GM13977 (cell line): Measurements from ENCODE around the gene FNBP1L.

ENCODE experiments used
- DNase-seq: peaks from one replicate; pipeline ENCODE4 v3.0.0; 2012; ENCODE audit warnings: low spot score
- in situ Hi-C: fragments of 300-500 bp; cut with MboI; formaldehyde crosslinking; loops from one replicate; pipeline ENCODE4 v1.12.0; 2022; ENCODE audit warnings: low sequenced_read_pairs, low pct_unique_long_range_greater_than_20kb, mixed read lengths, inconsistent platforms; ENCODE audit not compliant: unreplicated experiment
- TF ChIP-seq, protein P1 (sequence below): IDR thresholded peaks from 2 replicates; pipeline ENCODE4 v1.5.1; 2012; ENCODE audit warnings: mild to moderate bottlenecking, control low read depth; ENCODE audit not compliant: insufficient read depth; ENCODE audit errors: extremely low read depth, missing control alignments

Gene FNBP1L

DNA sequence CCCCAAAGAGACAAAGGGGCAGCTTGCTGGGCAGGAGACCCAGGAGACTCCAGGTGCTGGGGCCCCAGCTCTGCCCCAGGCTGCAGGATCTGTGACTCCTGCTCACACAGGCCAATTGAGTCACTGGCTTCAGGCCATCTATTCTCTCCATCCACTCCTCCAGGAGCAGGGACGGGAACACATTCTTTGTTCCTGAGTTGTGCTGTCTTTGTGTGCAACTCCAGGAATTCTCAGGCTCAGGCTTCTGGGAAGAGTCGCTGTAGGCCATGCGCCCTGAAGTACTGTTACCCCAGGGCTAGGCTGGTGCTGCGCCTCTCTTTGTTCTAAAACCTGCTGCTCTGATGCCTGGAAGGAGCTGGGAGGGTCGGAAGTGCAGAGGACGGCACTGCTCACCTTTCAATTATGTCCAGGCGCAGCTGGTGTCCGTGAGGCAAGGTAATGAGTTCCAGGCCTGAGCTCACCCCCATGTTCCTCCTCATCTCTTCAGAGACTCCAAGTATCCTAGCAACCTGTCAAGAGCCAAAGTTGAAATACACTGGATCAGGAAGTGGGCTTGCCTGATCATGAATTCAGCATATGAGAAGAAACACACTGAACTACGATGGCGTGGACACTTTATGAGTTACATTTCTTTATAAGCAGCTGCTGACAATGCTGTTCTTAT lies 127.8 kb downstream of the FNBP1L start:
- in situ Hi-C loops = no loop called here
- TF ChIP-seq, protein P1, sequence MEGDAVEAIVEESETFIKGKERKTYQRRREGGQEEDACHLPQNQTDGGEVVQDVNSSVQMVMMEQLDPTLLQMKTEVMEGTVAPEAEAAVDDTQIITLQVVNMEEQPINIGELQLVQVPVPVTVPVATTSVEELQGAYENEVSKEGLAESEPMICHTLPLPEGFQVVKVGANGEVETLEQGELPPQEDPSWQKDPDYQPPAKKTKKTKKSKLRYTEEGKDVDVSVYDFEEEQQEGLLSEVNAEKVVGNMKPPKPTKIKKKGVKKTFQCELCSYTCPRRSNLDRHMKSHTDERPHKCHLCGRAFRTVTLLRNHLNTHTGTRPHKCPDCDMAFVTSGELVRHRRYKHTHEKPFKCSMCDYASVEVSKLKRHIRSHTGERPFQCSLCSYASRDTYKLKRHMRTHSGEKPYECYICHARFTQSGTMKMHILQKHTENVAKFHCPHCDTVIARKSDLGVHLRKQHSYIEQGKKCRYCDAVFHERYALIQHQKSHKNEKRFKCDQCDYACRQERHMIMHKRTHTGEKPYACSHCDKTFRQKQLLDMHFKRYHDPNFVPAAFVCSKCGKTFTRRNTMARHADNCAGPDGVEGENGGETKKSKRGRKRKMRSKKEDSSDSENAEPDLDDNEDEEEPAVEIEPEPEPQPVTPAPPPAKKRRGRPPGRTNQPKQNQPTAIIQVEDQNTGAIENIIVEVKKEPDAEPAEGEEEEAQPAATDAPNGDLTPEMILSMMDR = no peak
- no peak for DNase-seq

- in situ Hi-C loops = no loop called here
- no peak for DNase-seq
- TF ChIP-seq, protein P1 = no peak
Measured at GRCh38 chr1:93576346-93576745, 128.4 kb downstream of the FNBP1L start.

DNA sequence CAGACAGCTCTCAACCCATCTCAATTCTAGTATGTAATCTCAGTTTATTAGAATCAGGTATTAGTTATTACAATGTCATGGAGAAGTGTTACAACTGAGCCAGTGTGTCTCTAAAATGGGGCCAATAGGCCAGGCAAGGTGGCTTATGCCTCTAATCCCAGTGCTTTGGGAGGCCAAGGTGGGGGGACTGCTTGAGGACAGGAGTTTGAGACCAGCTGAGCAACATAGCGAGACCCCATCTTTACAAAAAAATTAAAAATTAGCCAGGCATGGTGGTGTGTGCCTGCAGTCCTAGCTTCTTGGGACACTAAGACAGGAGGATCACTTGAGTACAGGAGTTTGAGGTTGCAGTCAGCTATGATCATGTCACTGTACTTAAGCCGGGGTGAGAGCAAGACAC lies 128.8 kb downstream of the FNBP1L start:
- in situ Hi-C loops = no loop called here
- TF ChIP-seq, protein P1 = no peak
- no peak for DNase-seq

DNA sequence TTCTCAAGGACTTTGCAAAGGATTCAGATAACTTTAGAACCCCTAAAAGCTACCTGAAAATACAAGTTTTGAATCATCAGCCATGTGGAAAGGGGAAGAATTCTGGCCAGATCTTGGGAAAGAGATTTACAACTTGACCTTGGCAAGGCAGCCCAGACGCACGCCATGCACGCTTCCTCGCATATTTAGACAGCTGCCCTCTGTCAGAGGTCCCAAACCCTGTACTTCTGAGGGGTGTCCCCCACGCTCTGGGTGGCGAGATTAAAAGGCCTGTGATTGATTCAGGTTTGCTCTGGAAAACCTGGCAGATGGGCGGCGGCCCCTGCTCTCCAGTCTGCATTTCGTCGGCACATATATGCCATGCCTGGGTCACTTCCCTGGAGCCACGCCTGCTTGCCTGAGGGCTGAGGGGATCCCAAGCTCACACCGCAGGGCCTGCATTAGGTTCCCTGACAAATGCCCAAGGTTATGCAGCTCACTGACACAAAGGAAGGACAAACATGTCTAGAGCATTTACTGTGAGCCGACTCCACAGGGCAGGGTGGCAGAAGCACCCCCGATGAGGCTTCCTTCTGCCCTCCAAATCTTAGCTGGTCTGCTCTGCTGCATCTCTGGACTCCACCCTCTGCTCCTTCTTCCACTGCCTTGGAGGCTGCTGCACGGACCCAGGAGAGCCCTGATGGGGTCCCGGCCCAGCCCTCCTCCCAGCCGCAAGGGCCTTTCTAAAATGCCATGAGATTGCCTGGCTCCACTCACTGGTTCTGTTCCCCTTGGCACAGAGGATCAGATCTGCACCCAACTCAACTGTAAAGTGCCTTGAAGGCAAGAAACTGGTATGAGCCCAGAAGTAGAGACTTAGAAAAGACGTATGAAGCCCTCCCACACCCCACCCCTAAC lies 129.9 kb downstream of the FNBP1L start:
- in situ Hi-C loops = no loop called here
- TF ChIP-seq, protein P1 = no peak
- no peak for DNase-seq

DNA sequence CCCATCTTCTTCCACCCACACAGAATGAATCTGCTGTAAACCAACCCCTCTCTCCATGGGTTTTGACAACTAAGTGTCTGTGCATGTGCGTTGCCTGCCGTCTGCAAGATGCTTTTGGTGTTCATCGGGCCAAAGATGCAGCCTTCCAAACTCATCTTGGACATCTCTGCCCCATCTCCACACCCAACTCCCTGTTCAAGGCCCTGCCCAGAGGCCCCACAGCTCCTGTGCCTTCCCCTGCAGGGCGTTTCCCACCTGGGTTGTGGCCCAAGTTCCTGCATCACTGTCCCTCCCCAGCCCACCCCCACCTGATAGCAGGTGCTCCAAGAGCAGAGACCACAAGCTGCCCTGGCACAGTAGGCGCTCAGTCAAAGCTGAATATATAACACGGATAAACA lies 130.5 kb downstream of the FNBP1L start:
- TF ChIP-seq, protein P1 = no peak
- in situ Hi-C loops = no loop called here
- DNase-seq = no peak

- TF ChIP-seq, protein P1 = no peak
- in situ Hi-C loops = no loop called here
- no peak for DNase-seq
Measured at GRCh38 chr1:93578911-93579825, 131.2 kb downstream of the FNBP1L start.
